HEK293 (cell line): Measurements from ENCODE around the gene SLITRK5.

Source experiments
- CTCF ChIA-PET: fragments of 350-600 bp; formaldehyde crosslinking; extraction: SDS; loops from one replicate; lab custom pipeline; 2021; ENCODE audit warnings: antibody characterized with exemption; lab: Yijun Ruan, JAX
- POLR2A ChIA-PET: fragments of 300-600 bp; formaldehyde crosslinking; extraction: SDS; loops from one replicate; lab custom pipeline; 2020; ENCODE audit warnings: antibody characterized with exemption, inconsistent platforms; lab: Yijun Ruan, JAX
- H3K27ac ChIP-seq: fragments of 200-500 bp; sonication (Bioruptor generic); 2 replicates; pipeline ENCODE4 v1.5.1; 2014; ENCODE audit warnings: low read depth, low read length, control low read depth, inconsistent platforms; ENCODE audit errors: extremely low read depth
- H3K36me3 ChIP-seq, 2 experiments: fragments of 200-500 bp in 1 of 2; sonication (Bioruptor generic) in 1 of 2; 1 replicate in 1 of 2; 2 replicates in 1 of 2; pipeline ENCODE4 v1.5.1; 2014 to 2017; ENCODE audit warnings: inconsistent platforms in 2 of 2, low read length in 2 of 2; ENCODE audit not compliant: control insufficient read depth in 2 of 2, insufficient read depth in 1 of 2
- H3K4me1 ChIP-seq: fragments of 200-500 bp; sonication (Bioruptor generic); 2 replicates; pipeline ENCODE4 v1.5.1; 2014; ENCODE audit warnings: mild to moderate bottlenecking, low read length, inconsistent platforms; ENCODE audit not compliant: control insufficient read depth, insufficient read depth
- H3K4me3 ChIP-seq: 2 replicates; pipeline ENCODE4 v1.5.1; 2011; ENCODE audit warnings: low read depth, mild to moderate bottlenecking, control low read depth, low read length, moderate library complexity
- H3K9me3 ChIP-seq: fragments of 200-500 bp; sonication (Bioruptor generic); 2 replicates; pipeline ENCODE4 v1.5.1; 2014; ENCODE audit warnings: low read depth, low read length, inconsistent platforms; ENCODE audit not compliant: control insufficient read depth, insufficient read depth
- HIC1 ChIP-seq: fragments of 450-650 bp; formaldehyde crosslinking; IDR thresholded peaks from 2 replicates; pipeline ENCODE4 v1.5.1; 2016; ENCODE audit warnings: missing biosample characterization, missing genetic modification characterization
- KLF17 ChIP-seq: fragments of 450-650 bp; formaldehyde crosslinking; IDR thresholded peaks from 2 replicates; pipeline ENCODE4 v1.5.1; 2016; ENCODE audit warnings: missing biosample characterization, missing genetic modification characterization
- OVOL3 ChIP-seq: fragments of 450-650 bp; formaldehyde crosslinking; IDR thresholded peaks from 2 replicates; pipeline ENCODE4 v1.5.1; 2016; ENCODE audit warnings: missing biosample characterization, missing genetic modification characterization
- ZBTB10 ChIP-seq: fragments of 450-650 bp; formaldehyde crosslinking; IDR thresholded peaks from 2 replicates; pipeline ENCODE4 v1.5.1; 2016; ENCODE audit warnings: missing biosample characterization, missing genetic modification characterization
- ZBTB26 ChIP-seq: fragments of 450-650 bp; formaldehyde crosslinking; optimal IDR thresholded peaks from 2 replicates; pipeline ENCODE3; 2016; ENCODE audit warnings: missing biosample characterization, mild to moderate bottlenecking, missing genetic modification characterization
- ZIC2 ChIP-seq: fragments of 450-650 bp; formaldehyde crosslinking; IDR thresholded peaks from 2 replicates; pipeline ENCODE4 v1.5.1; 2016; ENCODE audit warnings: missing biosample characterization, missing genetic modification characterization
- ZNF211 ChIP-seq: fragments of 450-650 bp; formaldehyde crosslinking; IDR thresholded peaks from 2 replicates; pipeline ENCODE4 v1.5.1; 2016; ENCODE audit warnings: low read depth, missing biosample characterization, missing genetic modification characterization
- ZNF248 ChIP-seq: fragments of 450-650 bp; formaldehyde crosslinking; IDR thresholded peaks from 2 replicates; pipeline ENCODE4 v1.5.1; 2017; ENCODE audit warnings: missing biosample characterization, missing genetic modification characterization
- ZNF544 ChIP-seq: fragments of 450-650 bp; formaldehyde crosslinking; IDR thresholded peaks from 2 replicates; pipeline ENCODE4 v1.5.0; 2017; ENCODE audit warnings: missing biosample characterization, missing genetic modification characterization
- ZNF580 ChIP-seq: fragments of 450-650 bp; formaldehyde crosslinking; IDR thresholded peaks from 2 replicates; pipeline ENCODE4 v1.5.1; 2016; ENCODE audit warnings: missing biosample characterization, missing genetic modification characterization
- ZNF626 ChIP-seq: fragments of 450-650 bp; sonication (Bioruptor Pico); formaldehyde crosslinking; IDR thresholded peaks from 2 replicates; pipeline ENCODE4 v1.5.1; 2018; ENCODE audit warnings: missing biosample characterization, missing genetic modification characterization, inconsistent platforms
- ZNF76 ChIP-seq: fragments of 450-650 bp; formaldehyde crosslinking; IDR thresholded peaks from 2 replicates; pipeline ENCODE4; 2016; ENCODE audit warnings: low read depth, missing biosample characterization, missing genetic modification characterization, borderline replicate concordance

Gene SLITRK5

GRCh38 chr13:87656306-87656705 is 14.9 kb upstream of the SLITRK5 start (continued):
- TF ChIP-seq ZNF626 (tag by site-specific recombination), result no peak
- TF ChIP-seq ZNF248 (tag by site-specific recombination), result no peak

GRCh38 chr13:87661471-87661870 is 9.7 kb upstream of the SLITRK5 start:
- ChIA-PET CTCF (interaction anchor here (0.9 kb wide), 1 partner anchor 9 kb away, joined by 6 read pairs; no protein-coding TSS in a partner anchor), POLR2A (no interaction called here)

More at GRCh38 chr13:87661471-87661870, 9.7 kb upstream of the SLITRK5 start:
- no peak for TF ChIP-seq HIC1 (tag by site-specific recombination)
- TF ChIP-seq ZNF580, result no peak
- no peak for TF ChIP-seq ZNF544
- no peak for TF ChIP-seq ZBTB26 (tag by site-specific recombination)
- TF ChIP-seq ZNF76 (tag by site-specific recombination), result no peak
- no peak for TF ChIP-seq OVOL3
- no peak for TF ChIP-seq ZIC2
- TF ChIP-seq KLF17, result no peak
- TF ChIP-seq ZNF211, result no peak
- TF ChIP-seq ZBTB10 (tag by site-specific recombination), result no peak
- Histone ChIP-seq H3K4me3 (no peak overlapping the region), H3K27ac (no peak overlapping the region), H3K4me1 (no peaks in the 10 kb centered on the region), H3K9me3 (no peaks in the 10 kb centered on the region), H3K36me3 (no peaks in the 10 kb centered on the region)
